DMS 273 treated with DMSO at 0.1 percent for 48 hours (cell line): ENCODE results near the gene HSPH1.

Source experiments
- DNase-seq: peaks from one replicate; lab custom pipeline; 2025; lab: John Stamatoyannopoulos, UW

The HSPH1 gene

GRCh38 chr13:31096654-31097302, 64.9 kb downstream of the HSPH1 start:
- DNase-seq = no peak

DNA sequence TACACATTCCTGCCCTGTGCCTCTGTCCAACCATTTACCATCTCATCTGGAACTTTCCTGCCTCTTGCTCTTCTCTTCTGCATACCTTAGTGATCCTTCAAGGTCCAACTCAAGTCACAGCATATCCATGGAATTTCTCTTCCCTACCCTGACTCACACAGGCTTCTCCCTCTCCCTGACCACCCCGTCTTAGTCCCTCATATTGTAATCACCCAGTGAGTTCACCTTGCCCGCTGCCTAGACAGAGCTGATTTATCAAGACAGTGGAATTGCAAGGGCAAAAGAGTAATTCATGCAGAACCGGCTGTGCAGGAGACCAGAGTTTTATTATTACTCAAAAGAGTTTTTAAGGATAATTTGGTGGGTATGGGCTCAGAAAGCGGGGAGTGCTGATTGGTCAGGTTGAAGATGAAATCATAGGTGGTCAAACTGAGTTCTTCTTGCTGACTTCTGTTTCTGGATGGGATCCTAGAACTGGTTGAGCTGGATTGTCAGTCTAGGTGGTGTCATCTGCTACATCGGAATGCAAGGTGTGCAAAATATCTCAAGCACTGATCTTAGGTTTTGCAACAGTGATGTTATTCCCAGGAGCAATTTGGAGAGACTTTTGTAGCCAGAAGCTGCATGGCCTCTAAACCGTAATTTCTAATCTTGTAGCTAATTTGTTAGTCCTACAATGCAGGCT, 67.2 kb downstream of the HSPH1 start:
- DNase-seq = no peak

DNA sequence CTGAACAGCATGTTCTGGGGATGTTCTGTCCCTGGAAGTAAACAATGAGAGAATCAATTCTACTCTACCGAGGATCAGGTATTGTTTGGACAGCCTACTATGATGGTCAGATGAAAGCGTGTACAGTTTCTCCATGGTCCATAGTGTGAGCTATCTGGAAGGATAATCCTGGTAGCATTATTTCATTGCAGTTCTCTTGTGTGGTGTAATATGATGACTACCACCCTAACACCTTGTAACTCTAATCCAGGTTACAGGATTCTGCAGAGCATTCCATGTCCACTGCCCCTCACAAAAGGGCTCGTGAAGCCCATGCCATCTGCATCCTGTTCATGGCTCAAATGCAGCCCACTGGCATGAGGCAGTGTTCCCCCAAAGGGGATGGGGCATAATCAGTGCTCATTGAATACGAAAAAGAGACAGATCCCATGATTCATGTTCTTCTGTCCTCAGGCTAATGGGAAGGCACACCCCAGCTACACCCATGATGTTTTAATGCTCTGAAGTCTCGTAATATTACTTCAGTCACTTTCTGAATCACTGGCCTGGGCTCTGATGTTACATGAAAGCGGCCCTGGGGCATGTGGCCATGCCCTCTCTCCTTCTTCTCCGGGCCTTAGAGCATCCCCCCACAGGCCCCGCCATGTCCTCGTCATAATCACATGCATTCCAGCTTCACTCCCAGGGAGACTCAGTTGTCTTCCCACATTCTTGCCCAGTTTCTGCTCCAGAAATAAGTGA, 68.4 kb downstream of the HSPH1 start:
- no peak for DNase-seq

- DNase-seq = no peak
Measured at GRCh38 chr13:31092646-31093045, 69.1 kb downstream of the HSPH1 start.

- no peak for DNase-seq
Measured at GRCh38 chr13:31090961-31091624, 70.6 kb downstream of the HSPH1 start.

- DNase-seq = no peak
Measured at GRCh38 chr13:31090096-31090495, 71.6 kb downstream of the HSPH1 start.

DNA sequence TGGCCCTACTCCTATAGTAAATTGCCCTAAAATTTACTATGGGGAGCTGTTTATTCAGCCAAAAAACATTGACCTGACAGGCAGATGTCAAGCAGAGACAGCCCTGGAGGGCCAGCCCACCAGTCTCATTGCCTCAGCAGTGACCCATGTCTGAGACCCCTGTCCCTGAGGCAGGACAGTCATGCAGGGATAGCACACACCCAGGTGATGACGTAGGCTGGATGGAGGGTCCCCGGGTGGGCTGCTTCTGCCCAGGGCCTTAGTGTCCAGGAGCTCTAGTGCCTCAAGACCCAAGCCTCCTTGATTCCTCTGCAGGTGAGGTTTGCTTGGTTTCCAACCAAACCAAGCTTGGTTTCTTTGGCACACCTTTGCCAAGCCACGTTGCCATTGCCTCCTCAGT, 72.1 kb downstream of the HSPH1 start:
- DNase-seq = no peak

- DNase-seq = no peak
Measured at GRCh38 chr13:31088826-31089420, 72.8 kb downstream of the HSPH1 start.
